Measurements from ENCODE around the gene PLEKHH1. TPM values are rescaled to one million over a fixed set of nuclear protein-coding genes. Genes with fewer than 3 reads are reported as not detected.

PLEKHH1 gene
- total RNA-seq, 2 experiments from 2014 or later = 0.16 to 0.53 TPM

- Mint-ChIP-seq H3K27me3 (peaks cover 40% of the 10 kb centered on the region), H3K4me1 (ENCODE audit: low read depth) (peaks cover 4% of the 10 kb centered on the region), H3K27ac (no peak overlapping the region), H3K9me3 (no peaks in the 10 kb centered on the region), H3K36me3 (ENCODE audit: low read depth) (no peaks in the 10 kb centered on the region), H3K4me3 (no peak overlapping the region)
- ChIA-PET CTCF (interaction anchor here (1.0 kb wide), 1 partner anchor 41 kb away, joined by 3 read pairs; no protein-coding TSS in a partner anchor), POLR2A (no interaction called here)
- DNase-seq (no peak), ATAC-seq (ENCODE audit: poor library complexity) (no peak)
- no peak for TF ChIP-seq CTCF (IDR thresholded peaks at IDR 0.05)
- Histone ChIP-seq H3K27ac (ENCODE audit: low read depth in 1 of 2, low read length in 2 of 2) (no peak overlapping the region), H3K4me1 (ENCODE audit: insufficient read depth, low read length) (peaks cover 11% of the 10 kb centered on the region), H3K36me3 (ENCODE audit: insufficient read depth, low read length) (no peaks in the 10 kb centered on the region), H3K4me3 (ENCODE audit: low read length) (no peak overlapping the region), H3K27me3 (ENCODE audit: control insufficient read depth in 1 of 2, insufficient read depth in 2 of 2, low read length in 2 of 2) (peaks cover 13 to 18% of the 10 kb centered on the region in 2 experiments), H3K9me3 (ENCODE audit: control insufficient read depth in 1 of 2, insufficient read depth in 1 of 2, low read length in 2 of 2) (no peaks in the 10 kb centered on the region)
- intact Hi-C loops (cut with DNase I, micrococcal nuclease) = loop anchor here (1.0 to 5.0 kb wide), 3 partner anchors 42 to 137 kb away; no protein-coding TSS in a partner anchor
Measured at GRCh38 chr14:67529947-67530935, 2.8 kb upstream of the PLEKHH1 start.

DNA sequence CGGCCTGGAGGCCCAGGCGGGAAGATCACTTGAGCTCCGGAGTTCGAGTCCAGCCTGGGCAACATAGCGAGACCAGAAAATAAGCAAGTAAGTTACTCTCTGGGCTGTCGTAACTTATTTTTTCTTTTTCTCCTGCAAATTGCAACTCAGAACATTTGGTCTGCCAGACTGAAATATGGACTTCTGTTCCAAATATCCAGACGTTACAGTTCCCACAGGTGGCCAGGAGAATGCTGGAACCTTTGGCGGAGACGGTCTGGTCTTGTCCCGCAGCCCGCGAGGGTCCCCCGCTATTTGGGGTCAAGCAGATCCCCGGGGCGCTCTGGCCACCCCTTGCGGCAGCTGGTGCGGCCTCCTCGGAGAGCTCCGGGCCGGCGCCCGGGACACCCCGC is 488 bp upstream of the PLEKHH1 start:
- H3K9me3 ChIP-seq (ENCODE audit: control insufficient read depth in 1 of 2, insufficient read depth in 1 of 2, low read length in 2 of 2) = no peaks in the 10 kb centered on the region
- H3K36me3 Mint-ChIP-seq (ENCODE audit: low read depth) = no peaks in the 10 kb centered on the region
- peak overlapping the region; percentile 76 for H3K4me3 Mint-ChIP-seq
- DNase-seq (no peak), ATAC-seq (ENCODE audit: poor library complexity) (no peak)
- no peak overlapping the region for H3K27ac ChIP-seq (ENCODE audit: low read depth in 1 of 2, low read length in 2 of 2)
- peaks cover 4% of the 10 kb centered on the region for H3K4me1 Mint-ChIP-seq (ENCODE audit: low read depth)
- intact Hi-C loops (cut with DNase I, micrococcal nuclease) = no loop called here
- H3K27ac Mint-ChIP-seq = no peak overlapping the region
- ChIA-PET POLR2A (interaction anchor here (1.1 to 1.4 kb wide), 5 partner anchors 18 to 163 kb away, joined by 3 to 5 read pairs (median 3); partner anchors contain the start of genes PIGH and RDH11), CTCF (interaction anchor here (1.8 kb wide), 1 partner anchor 39 kb away, joined by 5 read pairs; no protein-coding TSS in a partner anchor)
- TF ChIP-seq CTCF (IDR thresholded peaks at IDR 0.05) = no peak
- no peaks in the 10 kb centered on the region for H3K36me3 ChIP-seq (ENCODE audit: insufficient read depth, low read length)
- H3K9me3 Mint-ChIP-seq = no peaks in the 10 kb centered on the region
- peaks cover 7 to 9% of the 10 kb centered on the region in 2 experiments for H3K27me3 ChIP-seq (ENCODE audit: control insufficient read depth in 1 of 2, insufficient read depth in 2 of 2, low read length in 2 of 2)
- H3K4me1 ChIP-seq (ENCODE audit: insufficient read depth, low read length) = peaks cover 11% of the 10 kb centered on the region
- H3K4me3 ChIP-seq (ENCODE audit: low read length) = peak overlapping the region; percentile 37
- peaks cover 40% of the 10 kb centered on the region for H3K27me3 Mint-ChIP-seq

DNA sequence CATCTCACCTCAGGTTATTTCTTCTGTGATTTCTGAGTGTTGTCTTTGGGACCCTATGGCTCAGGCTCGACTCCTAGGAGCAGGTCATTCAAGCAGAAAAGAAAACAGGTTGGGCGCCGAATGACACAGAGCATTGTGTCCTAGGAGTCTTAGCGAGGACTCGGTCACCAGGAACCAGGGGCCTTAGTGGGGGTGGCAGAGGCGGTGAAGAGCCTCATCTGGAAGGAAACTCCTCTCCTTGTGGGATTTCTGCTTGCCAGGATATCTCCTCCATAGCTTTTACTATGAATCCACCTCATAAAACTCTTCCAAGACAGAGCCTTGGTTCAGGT is 630 bp downstream of the PLEKHH1 start:
- Histone ChIP-seq H3K9me3 (ENCODE audit: control insufficient read depth in 1 of 2, insufficient read depth in 1 of 2, low read length in 2 of 2) (no peaks in the 10 kb centered on the region), H3K4me3 (ENCODE audit: low read length) (peak overlapping the region; percentile 31), H3K27me3 (ENCODE audit: control insufficient read depth in 1 of 2, insufficient read depth in 2 of 2, low read length in 2 of 2) (peaks cover 7 to 9% of the 10 kb centered on the region in 2 experiments), H3K36me3 (ENCODE audit: insufficient read depth, low read length) (no peaks in the 10 kb centered on the region), H3K4me1 (ENCODE audit: insufficient read depth, low read length) (peaks cover 11% of the 10 kb centered on the region), H3K27ac (ENCODE audit: low read depth in 1 of 2, low read length in 2 of 2) (no peak overlapping the region)
- ATAC-seq (ENCODE audit: poor library complexity) = no peak
- DNase-seq = no peak
- CTCF ChIA-PET = no interaction called here
- H3K36me3 Mint-ChIP-seq (ENCODE audit: low read depth) = no peaks in the 10 kb centered on the region
- POLR2A ChIA-PET = interaction anchor here (0.6 to 1.4 kb wide), 5 partner anchors 13 to 80 kb away, joined by 3 to 5 read pairs (median 3); partner anchors contain the start of gene PIGH
- H3K27ac Mint-ChIP-seq = no peak overlapping the region
- peaks cover 51% of the 10 kb centered on the region for H3K27me3 Mint-ChIP-seq
- H3K4me1 Mint-ChIP-seq (ENCODE audit: low read depth) = peaks cover 4% of the 10 kb centered on the region
- intact Hi-C loops (cut with DNase I, micrococcal nuclease) = no loop called here
- H3K9me3 Mint-ChIP-seq = no peaks in the 10 kb centered on the region
- peak overlapping the region; percentile 86 for H3K4me3 Mint-ChIP-seq
- TF ChIP-seq CTCF (IDR thresholded peaks at IDR 0.05) = no peak

All from CD4-positive, alpha-beta T cell (primary cell).